Femur (tissue), 1 donor: ENCODE measurements around the gene FAM20A.
A peak's percentile ranks its signal among the peaks of the same experiment; 100 is the strongest.
"Not testable (repeated sequence)": the region's sequence is repeated elsewhere in the genome, so short reads cannot be mapped to it uniquely, and the experiment has no call there.

ENCODE experiments used
- DNase-seq: peaks from one replicate; pipeline ENCODE4 v3.0.0-alpha.2; 2017

The FAM20A gene

DNA sequence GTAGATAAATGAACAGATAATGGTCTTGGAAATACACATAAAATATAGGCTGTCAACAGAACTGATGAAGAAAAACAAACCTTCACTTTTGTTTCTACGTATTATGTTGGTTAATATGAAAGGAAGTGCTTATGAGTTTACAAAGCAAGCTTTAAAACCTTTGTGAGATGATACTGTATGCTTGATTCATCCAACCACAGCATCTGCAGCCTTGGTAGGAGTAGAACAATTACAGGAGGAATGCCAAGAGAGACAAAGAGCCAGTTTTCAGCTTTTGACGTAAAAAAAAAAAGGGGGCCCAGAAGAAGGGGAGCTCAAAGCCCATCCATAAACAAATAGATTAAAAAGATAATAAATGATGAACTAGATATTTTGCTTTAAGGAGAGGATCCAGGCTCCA, 13.3 kb downstream of the FAM20A start:
- no peak for DNase-seq

DNA sequence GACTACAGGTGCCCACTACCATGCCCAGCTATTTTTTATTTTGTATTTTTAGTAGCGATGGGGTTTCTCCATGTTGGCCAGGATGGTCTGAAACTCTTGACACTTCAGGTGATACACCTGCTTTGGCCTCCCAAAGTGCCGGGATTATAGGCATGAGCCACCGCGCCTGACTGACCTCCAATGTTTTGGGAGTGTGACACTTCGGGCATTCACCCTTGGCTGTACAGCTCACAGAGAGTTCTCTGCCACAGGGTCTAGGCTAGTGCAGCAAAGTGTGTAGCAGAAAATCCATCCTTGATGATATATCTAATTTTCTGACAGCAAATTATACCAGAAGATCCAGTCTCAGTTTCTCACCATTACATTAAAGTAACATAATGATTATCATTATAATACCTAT, 14.1 kb downstream of the FAM20A start:
- no peak for DNase-seq

DNA sequence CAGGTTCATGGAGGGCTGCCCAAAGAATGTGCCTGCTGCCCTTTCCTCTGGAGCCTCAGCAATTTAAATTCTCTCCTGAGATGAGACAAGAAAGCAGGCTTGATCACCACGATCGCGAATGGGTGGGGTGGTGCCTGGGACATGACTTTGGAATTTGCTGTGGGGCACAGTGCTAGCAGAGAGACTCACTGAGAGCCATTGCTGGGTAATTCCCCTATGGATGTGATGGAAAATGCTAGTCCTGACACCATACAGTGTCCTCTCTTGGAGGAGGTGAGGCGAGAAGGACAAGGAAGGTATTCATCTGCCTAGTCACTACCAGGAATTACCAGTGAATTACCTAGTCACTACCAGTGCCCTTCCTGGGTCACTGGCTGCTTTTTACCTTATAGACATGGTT, 15.5 kb downstream of the FAM20A start:
- DNase-seq = no peak

DNA sequence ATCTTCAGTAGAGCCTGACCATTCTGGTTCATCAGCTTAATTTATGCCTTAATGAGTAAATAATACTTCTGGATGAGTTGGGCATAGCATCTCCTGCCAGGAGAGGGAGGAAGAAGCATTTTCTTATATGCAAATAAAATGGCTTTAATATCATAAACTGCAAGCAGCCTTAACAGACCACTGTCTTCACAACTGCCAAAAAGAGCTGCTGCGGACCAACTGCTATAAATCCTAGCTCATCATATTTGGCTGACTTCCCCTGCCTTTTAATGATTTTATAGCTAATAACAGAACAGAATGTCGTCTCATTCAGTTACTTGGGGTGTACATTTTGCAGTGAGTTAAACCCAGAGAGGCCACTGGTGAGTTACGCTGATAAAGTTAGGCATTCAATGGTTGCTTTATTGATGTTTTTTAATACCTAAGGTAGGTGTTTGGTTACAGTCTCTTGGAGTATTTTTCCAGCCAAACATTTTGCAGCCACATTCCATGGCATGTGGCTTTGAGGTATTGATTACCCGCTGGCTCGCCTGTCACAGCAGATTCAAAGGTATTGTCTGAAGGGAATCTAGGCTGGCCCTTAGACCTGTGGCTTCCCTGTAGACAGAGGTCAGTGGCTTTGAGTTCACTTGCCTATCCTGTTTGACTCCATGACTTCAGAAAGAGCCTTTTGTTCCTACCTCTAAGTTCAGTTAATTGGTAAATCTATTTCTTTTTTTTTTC, 16.4 kb downstream of the FAM20A start:
- no peak for DNase-seq

DNA sequence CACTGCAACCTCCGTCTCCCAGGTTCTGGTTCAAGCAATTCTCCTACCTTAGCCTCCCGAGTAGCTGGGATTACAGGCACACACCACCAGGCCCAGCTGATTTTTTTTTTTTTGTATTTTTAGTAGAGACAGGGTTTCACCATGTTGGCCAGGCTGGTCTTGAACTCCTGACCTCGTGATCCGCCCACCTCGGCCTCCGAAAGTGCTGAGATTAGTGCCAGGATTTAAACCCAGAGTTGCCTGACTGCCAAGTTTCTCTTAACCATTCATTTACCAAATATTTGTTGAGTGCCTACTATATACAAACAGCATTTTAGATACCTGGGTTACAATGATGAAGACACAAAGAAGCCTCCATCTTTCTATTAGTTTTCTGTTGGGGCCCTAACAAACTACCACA, 18.3 kb downstream of the FAM20A start:
- not testable (repeated sequence) for DNase-seq

DNA sequence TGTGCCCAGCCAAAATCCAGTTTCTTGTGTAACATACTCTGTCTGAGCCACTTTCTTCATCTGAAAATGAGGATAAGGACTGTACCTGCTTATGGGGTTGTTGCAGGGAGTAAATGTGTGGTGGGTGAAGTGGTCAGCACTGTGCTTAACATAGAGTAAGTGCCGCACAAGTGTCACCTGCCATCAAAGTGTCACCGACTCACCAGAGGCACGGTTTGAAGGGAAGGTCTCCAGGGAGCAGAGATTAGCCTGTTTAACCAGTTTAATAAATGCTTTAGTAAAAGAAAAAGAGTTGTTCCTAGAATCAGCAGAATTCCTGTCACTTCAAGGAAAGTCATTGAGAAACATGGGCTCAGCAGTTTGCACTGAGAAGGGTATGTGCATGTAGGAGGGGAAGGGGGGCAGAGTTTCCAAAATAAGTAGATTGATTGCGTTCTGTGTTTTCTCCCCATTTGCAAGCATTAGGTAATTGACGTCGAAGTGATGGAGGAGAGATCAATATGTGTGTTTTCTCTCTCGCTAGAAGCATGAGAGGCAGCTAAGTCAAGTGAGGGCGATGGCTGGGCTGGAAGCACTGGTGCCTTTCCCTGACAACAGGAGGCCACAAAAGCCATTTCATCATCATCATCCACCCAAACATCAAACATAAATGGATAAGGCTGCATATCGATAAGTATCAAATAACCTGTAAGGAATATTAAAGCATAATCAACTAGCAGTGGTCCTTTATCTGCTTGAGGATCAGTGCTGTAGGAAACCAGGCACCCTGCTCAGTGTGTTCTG, 19.1 kb downstream of the FAM20A start:
- no peak for DNase-seq

DNA sequence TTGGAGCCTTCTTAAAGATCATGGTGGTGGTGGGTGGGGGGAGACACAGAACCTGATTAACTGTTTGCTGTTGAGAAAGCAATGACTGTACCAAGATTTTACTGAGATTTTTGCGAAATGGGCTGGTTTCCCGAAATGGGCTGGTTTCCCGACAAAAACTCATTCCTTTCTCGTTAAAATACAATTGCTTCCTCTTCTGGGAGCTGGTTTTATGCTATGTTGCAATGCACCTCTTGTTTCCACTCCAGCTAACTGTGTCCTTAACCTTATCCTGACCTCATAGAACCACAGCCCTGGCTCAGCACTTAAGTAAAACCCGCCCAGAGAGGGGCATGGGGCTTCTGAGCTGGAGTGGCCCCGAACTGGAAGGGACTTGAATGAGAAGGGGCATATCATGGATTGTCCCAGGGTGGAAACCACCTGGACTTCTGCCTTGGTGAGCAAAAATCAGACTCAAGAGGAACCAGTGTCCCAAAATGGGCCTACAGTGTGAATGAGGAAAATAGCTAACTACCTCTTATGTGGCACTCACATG, 20.9 kb downstream of the FAM20A start:
- DNase-seq = peak; percentile 81

DNA sequence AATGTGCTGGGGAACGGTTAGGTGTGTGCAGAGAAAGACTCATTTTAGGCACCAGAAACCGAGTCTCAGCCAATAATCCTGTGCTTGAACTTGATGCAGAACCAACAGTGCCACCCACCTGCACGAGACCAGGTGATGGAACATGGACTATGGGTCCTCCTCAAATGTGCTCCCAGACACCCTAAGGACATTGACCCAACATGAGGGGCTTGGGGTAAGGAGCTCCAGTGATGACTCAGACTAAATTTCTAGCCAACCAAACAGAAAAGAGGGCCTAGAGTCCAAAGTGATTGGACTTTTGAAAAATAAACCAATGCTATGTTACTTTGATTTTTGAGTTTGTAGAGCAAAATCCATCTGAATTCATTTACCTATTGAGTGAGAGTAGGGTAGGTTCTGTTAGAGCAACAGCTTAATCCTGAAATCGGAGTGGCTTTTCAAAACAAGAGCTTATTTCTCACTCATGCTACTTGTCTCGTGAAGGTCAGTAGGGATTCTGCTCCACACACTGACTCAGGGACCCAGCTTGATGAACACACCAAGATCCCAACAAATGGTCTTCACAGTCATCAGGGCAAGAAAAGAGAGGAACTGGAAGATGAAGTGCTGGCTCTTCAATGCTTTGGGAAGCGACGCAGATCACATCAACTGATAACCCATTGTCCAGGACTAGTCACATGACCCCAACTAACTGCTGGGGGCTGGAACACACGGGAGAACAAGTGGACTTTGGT, 21.8 kb downstream of the FAM20A start:
- DNase-seq = no peak

DNA sequence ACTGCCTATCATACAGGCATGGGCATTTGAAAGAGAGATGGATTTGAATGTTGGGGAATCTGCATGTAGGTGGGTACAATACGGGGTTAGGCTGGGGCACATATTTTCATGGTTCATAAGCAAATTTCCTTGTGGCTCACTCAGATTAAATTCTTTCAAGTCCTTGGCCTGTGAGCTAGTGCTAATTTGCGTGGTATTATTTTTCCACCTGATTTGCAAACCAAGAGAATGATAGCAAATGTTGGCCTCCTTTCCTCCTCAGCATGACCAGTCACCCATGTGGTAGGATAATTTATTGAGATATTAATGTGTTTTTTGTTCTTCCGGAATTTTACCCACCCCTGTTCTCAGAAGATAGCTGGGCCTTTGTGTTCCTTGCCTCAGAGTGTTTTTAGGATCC, 22.9 kb downstream of the FAM20A start:
- no peak for DNase-seq

DNA sequence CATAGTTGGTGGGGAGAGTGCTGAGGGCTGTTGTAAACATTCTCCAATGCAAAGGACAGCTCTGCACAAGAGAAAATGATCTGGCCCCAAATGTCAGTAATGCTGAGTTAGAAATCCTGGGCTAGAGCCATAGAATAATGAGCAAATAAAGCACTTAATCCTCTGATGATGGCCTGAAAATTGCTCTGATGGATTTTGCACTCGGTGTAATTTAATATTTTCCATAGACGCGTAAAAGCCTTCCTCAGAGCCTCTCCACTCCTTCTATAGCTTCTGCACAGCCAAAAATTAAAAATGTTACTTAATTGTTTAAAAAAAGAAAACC, 23.7 kb downstream of the FAM20A start:
- no peak for DNase-seq

DNA sequence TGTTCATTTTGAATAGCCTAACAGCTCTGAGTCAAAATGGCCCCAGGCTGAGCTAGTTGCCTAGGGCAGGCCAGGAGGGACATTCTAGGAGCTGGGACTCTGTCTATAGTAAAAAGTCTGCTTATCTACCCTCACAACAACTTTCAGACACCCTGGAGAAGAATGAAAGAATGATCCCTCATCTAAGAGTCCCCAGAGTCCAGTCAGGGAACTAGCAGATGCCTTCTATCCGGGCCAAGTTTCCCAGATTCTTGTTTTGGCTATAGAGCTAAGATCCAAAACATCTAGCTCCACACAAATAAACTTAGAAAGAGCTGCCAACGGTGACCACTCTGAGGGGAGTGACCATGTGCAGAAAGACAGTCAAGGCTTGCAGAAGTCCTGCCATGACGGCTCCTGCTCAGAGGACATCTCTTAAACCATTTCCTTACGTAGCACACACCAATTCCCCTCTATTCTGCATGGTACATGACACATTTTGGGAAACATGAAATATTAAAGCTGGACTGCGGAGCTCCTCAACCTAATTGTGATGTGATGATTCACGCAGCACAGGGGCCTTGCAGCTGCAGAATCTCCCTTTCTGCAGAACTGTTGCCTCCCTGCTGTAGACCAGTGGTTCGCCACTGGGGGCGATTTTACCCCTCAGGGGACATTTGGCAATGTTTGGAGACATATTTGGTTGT, 24.2 kb downstream of the FAM20A start:
- DNase-seq = peak; percentile 78

DNA sequence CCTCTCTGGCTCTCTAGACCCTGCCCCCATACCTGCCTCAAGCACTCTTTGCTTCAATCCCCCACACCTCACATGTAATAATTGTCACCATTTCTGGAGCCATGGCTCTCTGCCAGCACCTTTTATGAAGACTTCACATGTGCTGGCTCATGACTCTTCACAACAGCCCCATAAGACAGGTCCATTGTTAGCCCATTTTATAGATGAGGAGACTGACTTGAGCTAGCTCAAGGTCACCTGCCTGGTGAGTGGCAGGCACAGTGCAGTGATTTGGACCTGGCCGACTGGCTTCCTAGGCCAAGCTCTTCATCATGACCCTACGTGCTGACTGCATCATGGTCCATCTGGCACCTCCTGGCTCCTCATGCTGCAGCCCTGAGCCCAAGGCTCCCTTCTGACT, 25.0 kb downstream of the FAM20A start:
- no peak for DNase-seq

DNA sequence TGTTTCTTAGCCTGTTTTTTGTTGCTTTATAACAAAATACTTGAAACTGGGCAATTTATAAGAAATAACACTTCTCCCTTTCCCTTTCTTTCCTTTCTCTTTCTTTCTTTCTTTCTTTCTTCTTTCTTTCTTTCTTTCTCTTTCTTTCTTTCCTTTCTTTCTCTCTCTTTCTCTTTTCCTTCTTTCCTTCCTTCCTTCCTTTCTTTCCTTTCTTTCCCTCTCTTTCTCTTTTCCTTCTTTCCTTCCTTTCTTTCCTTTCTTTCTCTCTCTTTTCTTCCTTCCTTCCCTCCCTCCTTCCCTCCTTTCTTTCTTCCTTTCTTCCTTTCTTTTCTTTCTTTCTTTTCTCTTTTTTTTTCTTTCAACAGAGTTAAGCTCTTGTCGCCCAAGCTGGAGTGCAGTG, 27.8 kb downstream of the FAM20A start:
- no peak for DNase-seq

DNA sequence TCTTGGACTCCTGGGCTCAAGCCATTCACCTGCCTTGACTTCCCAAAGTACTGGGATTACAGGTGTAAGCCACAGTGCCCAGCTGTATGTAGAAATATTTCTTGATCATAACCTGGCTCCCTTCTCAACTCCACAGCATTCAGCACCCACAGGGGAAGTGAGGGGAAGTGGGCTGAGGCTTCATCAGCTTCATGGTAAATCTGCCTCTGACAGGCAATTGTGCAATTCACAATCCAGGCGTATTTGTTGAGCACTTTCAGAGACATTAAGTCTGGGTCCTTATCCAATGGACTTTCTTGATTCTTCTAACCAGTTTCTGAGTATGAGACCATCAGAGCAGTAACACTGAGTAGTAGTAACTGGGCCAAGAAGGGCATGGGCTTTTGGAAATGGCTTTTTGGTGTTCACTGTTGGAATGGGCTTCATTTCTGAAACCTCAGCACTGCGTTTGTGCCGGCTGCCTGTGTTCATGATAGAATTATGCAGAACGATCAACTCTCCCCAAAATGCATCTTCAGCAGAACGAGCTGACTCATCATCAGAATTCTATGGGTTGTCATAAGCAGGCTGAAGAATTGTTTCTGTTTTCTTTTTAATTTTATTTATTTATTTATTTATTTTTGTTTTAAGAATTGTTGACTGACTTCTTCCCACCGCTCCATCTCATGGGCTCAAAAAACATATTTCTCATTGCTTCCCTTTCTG, 28.9 kb downstream of the FAM20A start:
- DNase-seq = no peak

DNA sequence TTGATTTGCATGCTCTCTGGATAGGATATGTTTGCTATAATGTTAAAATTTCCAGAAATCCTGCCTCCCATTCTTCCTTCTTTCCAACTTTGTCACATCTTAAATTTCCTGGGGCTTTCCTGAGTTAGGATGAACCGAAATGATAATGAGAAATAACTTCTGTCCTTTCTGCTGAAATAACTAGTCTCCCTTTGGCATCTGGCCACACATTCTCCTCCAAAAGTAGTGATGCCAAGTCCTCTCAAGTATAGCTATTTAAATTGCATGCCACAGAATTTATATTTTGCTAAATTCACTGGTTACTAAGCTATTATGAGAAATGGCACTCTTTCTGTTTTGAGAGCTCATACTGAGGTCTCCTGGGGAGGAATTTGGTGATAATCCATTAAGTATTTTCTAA, 30.6 kb downstream of the FAM20A start:
- DNase-seq = no peak

DNA sequence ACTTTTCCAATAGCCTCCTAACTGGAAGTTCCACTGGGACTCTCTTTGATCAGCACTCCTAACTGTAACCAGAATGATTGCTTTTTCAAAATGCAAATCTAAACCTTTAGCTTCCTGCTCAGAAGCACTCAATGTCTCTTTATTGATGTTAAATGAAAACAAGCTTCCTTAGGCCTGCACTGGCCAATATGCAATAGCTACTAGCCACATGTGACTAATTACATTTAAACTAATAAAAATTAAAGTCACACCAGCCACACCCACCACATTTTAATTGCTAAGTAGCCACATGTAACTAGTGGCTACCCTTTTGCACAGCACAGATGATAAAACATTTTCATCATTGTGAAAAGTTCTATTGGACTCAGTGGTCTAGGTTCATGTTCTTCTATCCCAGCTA, 31.8 kb downstream of the FAM20A start:
- no peak for DNase-seq

DNA sequence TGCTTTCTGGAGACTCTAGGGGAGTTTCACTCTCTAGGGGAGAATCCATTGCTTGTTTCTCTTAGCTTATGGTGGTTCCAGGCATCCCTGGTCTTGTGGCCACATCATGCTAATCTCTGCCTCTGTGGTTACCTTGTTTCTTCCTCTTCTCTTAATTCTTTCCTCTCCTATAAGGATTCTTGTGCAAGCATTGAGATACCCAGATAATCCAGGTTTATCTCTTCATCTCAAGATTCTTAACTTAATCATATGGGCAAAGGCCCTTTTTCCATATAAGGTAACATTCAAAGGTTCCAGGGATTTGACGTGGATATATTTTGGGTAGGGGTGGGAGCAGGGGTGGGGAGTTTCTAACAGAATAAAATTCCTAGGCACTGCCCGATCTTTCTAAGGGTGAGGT, 32.6 kb downstream of the FAM20A start:
- DNase-seq = no peak

DNA sequence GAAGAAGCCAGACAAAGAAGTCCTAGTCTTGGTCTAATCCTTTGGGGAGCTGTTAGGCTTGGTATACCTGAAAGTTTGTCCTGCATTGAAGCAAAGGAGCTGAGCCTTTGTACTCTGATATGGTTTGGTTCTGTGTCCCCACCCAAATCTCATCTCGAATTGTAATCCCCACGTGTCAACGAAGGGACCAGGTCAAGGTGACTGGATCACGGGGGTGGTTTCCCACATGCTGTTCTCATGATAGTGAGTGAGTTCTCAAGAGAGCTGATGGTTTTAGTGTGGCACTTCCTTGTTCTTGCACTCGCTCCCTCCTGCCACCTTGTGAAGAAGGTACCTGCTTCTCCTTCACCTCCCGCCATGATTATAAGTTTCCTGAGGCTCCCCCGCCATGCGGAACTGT, 33.6 kb downstream of the FAM20A start:
- DNase-seq = no peak

DNA sequence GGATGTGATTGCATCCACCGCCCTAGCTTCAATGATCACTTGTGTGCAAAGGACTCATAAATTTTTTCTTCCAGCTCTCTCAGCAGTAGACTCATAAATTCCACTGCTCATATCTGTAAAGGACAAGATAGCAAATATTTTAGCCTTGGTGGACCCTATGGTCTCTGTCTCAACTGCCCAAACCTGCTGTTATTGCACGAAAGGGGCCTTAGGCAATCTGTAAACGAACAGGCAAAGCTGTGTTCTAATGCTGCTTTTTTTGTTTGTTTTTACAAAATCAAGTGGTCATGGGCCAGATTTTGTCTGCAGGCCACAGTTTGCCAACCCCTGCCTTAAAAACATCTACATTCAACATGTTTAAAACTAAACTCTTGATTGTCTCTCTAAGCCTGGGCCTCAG, 34.1 kb downstream of the FAM20A start:
- no peak for DNase-seq

DNA sequence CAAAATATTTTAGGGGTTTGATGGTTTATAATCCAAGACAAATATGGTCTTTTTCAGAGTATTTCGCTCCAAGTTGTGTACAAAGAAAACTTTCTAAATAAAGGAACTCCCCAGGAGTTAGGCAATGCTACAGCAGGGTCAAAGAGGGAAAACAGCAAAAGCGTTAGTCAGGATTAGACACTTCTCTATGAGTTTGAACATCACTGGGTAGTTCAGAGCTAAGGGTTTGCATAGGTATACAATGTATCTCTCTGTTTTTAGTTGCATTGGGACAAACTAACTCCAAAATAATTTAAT, 34.8 kb downstream of the FAM20A start:
- DNase-seq = no peak

DNA sequence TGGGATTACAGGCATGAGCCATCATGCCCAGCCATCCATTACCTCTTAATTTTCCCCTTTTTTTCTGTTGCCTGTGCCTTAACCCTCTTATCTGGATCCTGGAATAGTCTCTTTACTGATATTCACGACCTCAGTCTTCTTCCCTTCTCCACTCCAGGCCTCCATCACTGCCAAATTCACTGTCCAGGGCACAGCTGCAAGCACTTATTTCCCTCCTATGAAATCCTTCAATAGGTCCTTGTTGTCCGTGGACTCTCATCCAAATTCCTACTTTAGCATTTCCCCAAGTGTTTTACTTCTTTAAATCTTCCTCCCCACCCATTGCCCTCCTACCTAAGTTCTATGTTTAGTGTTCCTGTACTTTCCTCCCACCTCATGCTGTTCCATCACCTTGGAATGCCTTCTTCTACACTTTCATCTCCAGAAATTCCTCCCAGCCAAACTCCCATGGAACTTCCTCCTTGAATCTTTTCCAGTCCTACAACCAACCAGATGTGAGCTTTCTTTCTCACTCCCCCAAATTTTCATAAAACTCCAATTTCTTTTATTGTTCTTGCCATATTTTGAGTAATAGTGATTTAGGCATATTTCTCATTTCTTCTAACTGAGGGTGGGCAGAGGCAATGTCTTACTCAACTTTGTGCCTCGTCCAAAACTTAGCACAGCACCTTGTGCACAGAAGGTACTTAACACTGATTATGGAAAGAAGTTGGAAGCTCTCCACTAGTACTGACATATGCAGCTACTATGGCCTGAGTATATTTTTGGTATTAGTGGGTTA, 35.3 kb downstream of the FAM20A start:
- no peak for DNase-seq
